Inflammatory macrophage treated with lipopolysaccharide for 1 hour (primary cell): ENCODE measurements around the gene AP5Z1.

Experiments used
- DNase-seq, 2 donors: peaks; one replicate each; pipeline ENCODE4 v3.0.0-alpha.2; 2020 to 2022

AP5Z1 gene

GRCh38 chr7:4775250-4775847 lies at the start of gene AP5Z1:
AP5Z1 (plus strand) TSS chr7:4775623; CDS start chr7:4775716, 93 bp downstream.
- peak; percentile 93 to 97 for DNase-seq

- no peak for DNase-seq
These were observed 49.5 kb upstream of the AP5Z1 start for GRCh38 chr7:4725850-4726450.

GRCh38 chr7:4726566-4726965 lies 48.9 kb upstream of the AP5Z1 start:
- DNase-seq: peak; percentile 81 to 90

GRCh38 chr7:4727914-4728705 lies 47.3 kb upstream of the AP5Z1 start:
- no peak for DNase-seq

- DNase-seq: no peak
These were observed 46.2 kb upstream of the AP5Z1 start for GRCh38 chr7:4729266-4729665.

GRCh38 chr7:4730276-4730675 lies 45.1 kb upstream of the AP5Z1 start:
- no peak for DNase-seq

- no peak for DNase-seq
These were observed 44.5 kb upstream of the AP5Z1 start for GRCh38 chr7:4730971-4731370.

- no peak for DNase-seq
These were observed 43.6 kb upstream of the AP5Z1 start for GRCh38 chr7:4731803-4732202.

- no peak for DNase-seq
These were observed 41.4 kb upstream of the AP5Z1 start for GRCh38 chr7:4733936-4734528.

- no peak for DNase-seq
These were observed 40.7 kb upstream of the AP5Z1 start for GRCh38 chr7:4734587-4735345.

- DNase-seq: no peak
These were observed 38.1 kb upstream of the AP5Z1 start for GRCh38 chr7:4737300-4737699.

- peak; percentile 65 to 70 for DNase-seq
These were observed 36.5 kb upstream of the AP5Z1 start for GRCh38 chr7:4738711-4739527.

GRCh38 chr7:4739528-4739992 lies 35.9 kb upstream of the AP5Z1 start:
- peak; percentile 17 to 53 for DNase-seq

- DNase-seq: no peak
These were observed 34.6 kb upstream of the AP5Z1 start for GRCh38 chr7:4740796-4741195.

GRCh38 chr7:4742051-4742573 lies 33.3 kb upstream of the AP5Z1 start:
- no peak for DNase-seq

GRCh38 chr7:4742852-4743251 lies 32.6 kb upstream of the AP5Z1 start:
- no peak for DNase-seq

GRCh38 chr7:4744391-4745264 lies 30.8 kb upstream of the AP5Z1 start:
- peak; percentile 77 to 85 for DNase-seq

GRCh38 chr7:4745265-4745919 lies 30.0 kb upstream of the AP5Z1 start:
- DNase-seq: peak in 1 of 2 donors; percentile 10

- peak; percentile 82 to 83 for DNase-seq
These were observed 29.2 kb upstream of the AP5Z1 start for GRCh38 chr7:4745971-4746919.
